ENCODE measurements around the gene NUTM2G.
"Not testable (repeated sequence)": the region's sequence is repeated elsewhere in the genome, so short reads cannot be mapped to it uniquely, and the experiment has no call there.

DNA sequence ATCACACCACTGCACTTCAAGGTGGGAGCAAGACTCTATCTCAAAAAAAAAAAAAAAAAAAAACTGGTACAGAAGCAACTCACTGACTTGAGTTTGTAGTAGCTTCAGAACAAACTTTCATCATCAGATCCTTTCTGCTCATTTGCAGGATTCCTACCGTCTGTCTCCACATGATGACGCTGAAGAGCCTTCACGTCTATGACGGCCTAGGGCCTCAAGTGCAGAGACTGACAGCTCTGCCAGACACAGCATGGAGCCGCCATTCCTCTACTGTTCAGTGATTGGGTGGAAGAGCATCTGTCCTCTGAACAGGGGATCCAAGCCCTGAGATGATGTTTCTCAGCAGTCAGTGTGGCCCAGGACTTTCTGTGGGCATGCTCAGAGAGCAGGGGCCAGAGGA is 3.1 kb upstream of the NUTM2G start:
- TF ChIP-seq, protein P1, sequence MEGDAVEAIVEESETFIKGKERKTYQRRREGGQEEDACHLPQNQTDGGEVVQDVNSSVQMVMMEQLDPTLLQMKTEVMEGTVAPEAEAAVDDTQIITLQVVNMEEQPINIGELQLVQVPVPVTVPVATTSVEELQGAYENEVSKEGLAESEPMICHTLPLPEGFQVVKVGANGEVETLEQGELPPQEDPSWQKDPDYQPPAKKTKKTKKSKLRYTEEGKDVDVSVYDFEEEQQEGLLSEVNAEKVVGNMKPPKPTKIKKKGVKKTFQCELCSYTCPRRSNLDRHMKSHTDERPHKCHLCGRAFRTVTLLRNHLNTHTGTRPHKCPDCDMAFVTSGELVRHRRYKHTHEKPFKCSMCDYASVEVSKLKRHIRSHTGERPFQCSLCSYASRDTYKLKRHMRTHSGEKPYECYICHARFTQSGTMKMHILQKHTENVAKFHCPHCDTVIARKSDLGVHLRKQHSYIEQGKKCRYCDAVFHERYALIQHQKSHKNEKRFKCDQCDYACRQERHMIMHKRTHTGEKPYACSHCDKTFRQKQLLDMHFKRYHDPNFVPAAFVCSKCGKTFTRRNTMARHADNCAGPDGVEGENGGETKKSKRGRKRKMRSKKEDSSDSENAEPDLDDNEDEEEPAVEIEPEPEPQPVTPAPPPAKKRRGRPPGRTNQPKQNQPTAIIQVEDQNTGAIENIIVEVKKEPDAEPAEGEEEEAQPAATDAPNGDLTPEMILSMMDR (tag by site-specific recombination; IDR thresholded peaks at IDR 0.05) = not testable (repeated sequence)
- not testable (repeated sequence) for TF ChIP-seq ZNF10 (tag by site-specific recombination; IDR thresholded peaks at IDR 0.05)

All from HEK293 (cell line).